Stomach (tissue), 4 donors: ENCODE data around the gene TNPO2.

Experiments used
- POLR2A ChIP-seq, 4 donors: fragments of 450-650 bp; IDR thresholded peaks; one replicate each; pipeline ENCODE4 v1.6.1; 2016; ENCODE audit warnings: antibody characterized with exemption in 4 of 4, control low read depth in 2 of 4, mild to moderate bottlenecking in 1 of 4, moderate library complexity in 1 of 4
- POLR2AphosphoS5 ChIP-seq, 3 donors: sonication (generic); formaldehyde crosslinking; IDR thresholded peaks; one replicate each; pipeline ENCODE4 v1.6.1; 2016; ENCODE audit warnings: antibody characterized with exemption in 3 of 3
- TF ChIP-seq, protein P1 (sequence below), 7 experiments: fragments of 450-650 bp in 4 of 7; fragments of 200-600 bp in 3 of 7; sonication (generic) in 3 of 7; IDR thresholded peaks; one replicate each; pipeline ENCODE4 v1.5.1; 2016 to 2019; ENCODE audit warnings: antibody characterized with exemption in 7 of 7, control low read depth in 2 of 7, mild to moderate bottlenecking in 1 of 7

DNA sequence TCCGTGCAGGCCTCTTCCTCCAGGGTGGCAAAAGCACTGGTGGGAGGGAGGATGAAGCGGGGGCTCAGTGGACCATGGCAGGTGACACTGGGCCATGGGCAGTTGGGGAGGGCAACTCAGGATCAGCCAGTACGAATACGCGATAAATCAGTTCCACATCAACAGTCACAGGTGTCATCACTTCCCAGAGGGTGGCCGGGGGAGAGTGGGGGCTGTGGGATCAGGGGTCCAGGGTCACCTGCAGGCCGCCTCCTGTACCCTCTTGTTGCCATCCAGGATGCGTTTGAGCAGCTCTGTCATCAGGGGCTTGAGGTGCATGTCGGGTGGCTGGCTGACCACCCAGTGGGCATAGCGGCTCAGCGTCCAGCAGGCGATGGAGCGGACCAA is 17.4 kb downstream of the TNPO2 start:
- TF ChIP-seq, protein P1, sequence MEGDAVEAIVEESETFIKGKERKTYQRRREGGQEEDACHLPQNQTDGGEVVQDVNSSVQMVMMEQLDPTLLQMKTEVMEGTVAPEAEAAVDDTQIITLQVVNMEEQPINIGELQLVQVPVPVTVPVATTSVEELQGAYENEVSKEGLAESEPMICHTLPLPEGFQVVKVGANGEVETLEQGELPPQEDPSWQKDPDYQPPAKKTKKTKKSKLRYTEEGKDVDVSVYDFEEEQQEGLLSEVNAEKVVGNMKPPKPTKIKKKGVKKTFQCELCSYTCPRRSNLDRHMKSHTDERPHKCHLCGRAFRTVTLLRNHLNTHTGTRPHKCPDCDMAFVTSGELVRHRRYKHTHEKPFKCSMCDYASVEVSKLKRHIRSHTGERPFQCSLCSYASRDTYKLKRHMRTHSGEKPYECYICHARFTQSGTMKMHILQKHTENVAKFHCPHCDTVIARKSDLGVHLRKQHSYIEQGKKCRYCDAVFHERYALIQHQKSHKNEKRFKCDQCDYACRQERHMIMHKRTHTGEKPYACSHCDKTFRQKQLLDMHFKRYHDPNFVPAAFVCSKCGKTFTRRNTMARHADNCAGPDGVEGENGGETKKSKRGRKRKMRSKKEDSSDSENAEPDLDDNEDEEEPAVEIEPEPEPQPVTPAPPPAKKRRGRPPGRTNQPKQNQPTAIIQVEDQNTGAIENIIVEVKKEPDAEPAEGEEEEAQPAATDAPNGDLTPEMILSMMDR (IDR thresholded peaks at IDR 0.05), result no peak
- TF ChIP-seq POLR2A (IDR thresholded peaks at IDR 0.05) (no peak), POLR2AphosphoS5 (IDR thresholded peaks at IDR 0.05) (no peak)
